ENCODE measurements around the gene GRM7.

DNA sequence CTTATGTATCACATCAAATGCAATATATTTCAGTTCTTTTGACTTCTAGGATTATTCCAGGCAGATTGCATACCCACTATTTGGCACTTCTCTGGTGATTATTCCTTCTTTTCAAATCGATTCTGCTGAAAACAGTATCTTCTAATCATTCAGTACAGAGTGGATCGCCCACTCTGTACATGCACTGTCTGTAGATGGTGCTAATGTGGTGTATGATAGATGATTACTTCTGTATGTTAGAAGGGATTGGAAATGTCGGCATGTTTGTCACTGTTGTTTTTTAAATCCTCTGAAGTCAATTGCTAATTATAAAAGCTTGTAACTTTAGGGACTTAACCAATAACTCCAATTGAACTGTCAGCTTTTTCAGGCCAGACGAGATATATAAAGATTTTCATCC lies 642.5 kb downstream of the GRM7 start:
- no peak for TF ChIP-seq POLR2A (IDR thresholded peaks at IDR 0.05)
- TF ChIP-seq, protein P1, sequence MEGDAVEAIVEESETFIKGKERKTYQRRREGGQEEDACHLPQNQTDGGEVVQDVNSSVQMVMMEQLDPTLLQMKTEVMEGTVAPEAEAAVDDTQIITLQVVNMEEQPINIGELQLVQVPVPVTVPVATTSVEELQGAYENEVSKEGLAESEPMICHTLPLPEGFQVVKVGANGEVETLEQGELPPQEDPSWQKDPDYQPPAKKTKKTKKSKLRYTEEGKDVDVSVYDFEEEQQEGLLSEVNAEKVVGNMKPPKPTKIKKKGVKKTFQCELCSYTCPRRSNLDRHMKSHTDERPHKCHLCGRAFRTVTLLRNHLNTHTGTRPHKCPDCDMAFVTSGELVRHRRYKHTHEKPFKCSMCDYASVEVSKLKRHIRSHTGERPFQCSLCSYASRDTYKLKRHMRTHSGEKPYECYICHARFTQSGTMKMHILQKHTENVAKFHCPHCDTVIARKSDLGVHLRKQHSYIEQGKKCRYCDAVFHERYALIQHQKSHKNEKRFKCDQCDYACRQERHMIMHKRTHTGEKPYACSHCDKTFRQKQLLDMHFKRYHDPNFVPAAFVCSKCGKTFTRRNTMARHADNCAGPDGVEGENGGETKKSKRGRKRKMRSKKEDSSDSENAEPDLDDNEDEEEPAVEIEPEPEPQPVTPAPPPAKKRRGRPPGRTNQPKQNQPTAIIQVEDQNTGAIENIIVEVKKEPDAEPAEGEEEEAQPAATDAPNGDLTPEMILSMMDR (IDR thresholded peaks at IDR 0.05), result no peak
